ENCODE data around the gene LARP4B. TPM values are rescaled to one million over a fixed set of nuclear protein-coding genes. Genes with fewer than 3 reads are reported as not detected.

LARP4B gene
- total and polyA plus RNA-seq, 2 donors (not counting 3 experiments of a cell fraction or from before 2014, with no cell fraction given), result 27.4 to 101 TPM

DNA sequence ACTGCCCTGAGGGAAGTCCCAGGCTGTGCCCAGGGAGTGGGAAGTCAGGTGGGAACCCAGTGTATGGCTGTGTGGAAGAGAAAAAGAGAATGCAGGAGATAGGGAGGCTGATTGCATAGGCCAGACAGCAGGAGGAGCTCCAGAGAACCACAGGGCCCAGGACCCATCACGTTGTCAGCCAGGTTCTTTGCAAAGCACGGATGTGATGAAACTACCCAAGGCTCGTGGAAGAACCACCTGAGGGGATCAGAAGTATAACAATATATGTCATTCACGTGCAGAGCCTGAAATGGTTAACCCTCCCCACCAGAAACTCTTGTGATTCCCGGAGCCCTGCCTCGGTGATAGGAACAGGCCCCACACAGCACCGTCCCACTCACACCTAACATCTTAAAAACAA is 83.6 kb downstream of the LARP4B start:
- H3K36me3 ChIP-seq (ENCODE audit: control insufficient read depth in 2 of 2, extremely low read depth in 1 of 2, insufficient read depth in 2 of 2, low read length in 2 of 2), result peaks cover 4 to 9% of the 10 kb centered on the region in 2 experiments
- TF ChIP-seq JUN (IDR thresholded peaks at IDR 0.05; ENCODE audit: borderline replicate concordance, insufficient read depth, insufficient read length, low read depth), result no peak
- TF ChIP-seq EZH2 (IDR thresholded peaks at IDR 0.05; ENCODE audit: borderline replicate concordance, low read depth, low read length, severe bottlenecking), result no peak
- TF ChIP-seq, protein P1, sequence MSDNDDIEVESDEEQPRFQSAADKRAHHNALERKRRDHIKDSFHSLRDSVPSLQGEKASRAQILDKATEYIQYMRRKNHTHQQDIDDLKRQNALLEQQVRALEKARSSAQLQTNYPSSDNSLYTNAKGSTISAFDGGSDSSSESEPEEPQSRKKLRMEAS (IDR thresholded peaks at IDR 0.05; ENCODE audit: insufficient read depth, insufficient read length), result no peak
- TF ChIP-seq POLR2AphosphoS5 (IDR thresholded peaks at IDR 0.05; ENCODE audit: insufficient read depth, low read depth, low read length), result no peak
- TF ChIP-seq POLR2A (IDR thresholded peaks at IDR 0.05; ENCODE audit: low read depth, low read length), result no peak
- TF ChIP-seq GATA2 (IDR thresholded peaks at IDR 0.05; ENCODE audit: insufficient read depth, insufficient read length, low read depth, low read length), result no peak
- no peak for TF ChIP-seq MYC (IDR thresholded peaks at IDR 0.05; ENCODE audit: low read depth, low read length)
- TF ChIP-seq, protein P2, sequence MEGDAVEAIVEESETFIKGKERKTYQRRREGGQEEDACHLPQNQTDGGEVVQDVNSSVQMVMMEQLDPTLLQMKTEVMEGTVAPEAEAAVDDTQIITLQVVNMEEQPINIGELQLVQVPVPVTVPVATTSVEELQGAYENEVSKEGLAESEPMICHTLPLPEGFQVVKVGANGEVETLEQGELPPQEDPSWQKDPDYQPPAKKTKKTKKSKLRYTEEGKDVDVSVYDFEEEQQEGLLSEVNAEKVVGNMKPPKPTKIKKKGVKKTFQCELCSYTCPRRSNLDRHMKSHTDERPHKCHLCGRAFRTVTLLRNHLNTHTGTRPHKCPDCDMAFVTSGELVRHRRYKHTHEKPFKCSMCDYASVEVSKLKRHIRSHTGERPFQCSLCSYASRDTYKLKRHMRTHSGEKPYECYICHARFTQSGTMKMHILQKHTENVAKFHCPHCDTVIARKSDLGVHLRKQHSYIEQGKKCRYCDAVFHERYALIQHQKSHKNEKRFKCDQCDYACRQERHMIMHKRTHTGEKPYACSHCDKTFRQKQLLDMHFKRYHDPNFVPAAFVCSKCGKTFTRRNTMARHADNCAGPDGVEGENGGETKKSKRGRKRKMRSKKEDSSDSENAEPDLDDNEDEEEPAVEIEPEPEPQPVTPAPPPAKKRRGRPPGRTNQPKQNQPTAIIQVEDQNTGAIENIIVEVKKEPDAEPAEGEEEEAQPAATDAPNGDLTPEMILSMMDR (IDR thresholded peaks at IDR 0.05; ENCODE audit: extremely low read depth in 1 of 2, insufficient read depth in 1 of 2, low read depth in 1 of 2, low read length in 2 of 2), result no peak
- no peak for TF ChIP-seq FOS (IDR thresholded peaks at IDR 0.05; ENCODE audit: borderline replicate concordance, insufficient read depth, low read length)
- FAIRE-seq (no peak), DNase-seq (ENCODE audit: low read depth, low spot score) (no peak)
- ChIA-PET POLR2A (no interaction called here), CTCF (no interaction called here)
- H3K79me2 ChIP-seq (ENCODE audit: control insufficient read depth, insufficient read depth, low read length), result peaks cover 73% of the 10 kb centered on the region
- peaks cover 10% of the 10 kb centered on the region for H3K4me1 ChIP-seq (ENCODE audit: control insufficient read depth, extremely low read depth, insufficient read depth, low read length)
- BruUV-seq (replicated peaks), result no TSS peak
- dilution Hi-C loops (cut with MboI; ENCODE audit: extremely low pct_ligation_motif_present, low sequenced_read_pairs) (no loop called here), intact Hi-C loops (cut with micrococcal nuclease) (no loop called here)
- no peaks in the 10 kb centered on the region for H3K27me3 ChIP-seq (ENCODE audit: control insufficient read depth in 2 of 2, insufficient read depth in 2 of 2, low read length in 2 of 2)
- peaks cover 1% of the 10 kb centered on the region for H3K9me3 ChIP-seq (replicated peaks; ENCODE audit: control insufficient read depth, insufficient read depth, low read length)
- H2AFZ ChIP-seq (ENCODE audit: low read depth, low read length), result no peak overlapping the region
- no peak overlapping the region for H3K27ac ChIP-seq (ENCODE audit: insufficient read depth, low read depth, low read length)
- no peaks in the 10 kb centered on the region for H3K9me1 ChIP-seq (replicated peaks; ENCODE audit: control insufficient read depth, extremely low read depth, insufficient read depth, low read length)
- H3K4me2 ChIP-seq (ENCODE audit: insufficient read depth, low read length), result no peak overlapping the region
- no peak overlapping the region for H3K4me3 ChIP-seq (replicated peaks in 1 of 3; ENCODE audit: insufficient read depth in 1 of 3, low read depth in 1 of 3, low read length in 3 of 3)
- H4K20me1 ChIP-seq (replicated peaks; ENCODE audit: control insufficient read depth, extremely low read depth, insufficient read depth, low read length), result peaks cover 2% of the 10 kb centered on the region
- no peak overlapping the region for H3K9ac ChIP-seq (replicated peaks; ENCODE audit: extremely low read depth, insufficient read depth, low read length)

Measured in endothelial cell of umbilical vein (primary cell).